ENCODE data around the gene EFHC1. TPM values are rescaled to one million over a fixed set of nuclear protein-coding genes. Genes with fewer than 3 reads are reported as not detected.

EFHC1 gene
- total and polyA plus RNA-seq, 9 donors: 12.1 to 59.5 (median 23.5) TPM

DNA sequence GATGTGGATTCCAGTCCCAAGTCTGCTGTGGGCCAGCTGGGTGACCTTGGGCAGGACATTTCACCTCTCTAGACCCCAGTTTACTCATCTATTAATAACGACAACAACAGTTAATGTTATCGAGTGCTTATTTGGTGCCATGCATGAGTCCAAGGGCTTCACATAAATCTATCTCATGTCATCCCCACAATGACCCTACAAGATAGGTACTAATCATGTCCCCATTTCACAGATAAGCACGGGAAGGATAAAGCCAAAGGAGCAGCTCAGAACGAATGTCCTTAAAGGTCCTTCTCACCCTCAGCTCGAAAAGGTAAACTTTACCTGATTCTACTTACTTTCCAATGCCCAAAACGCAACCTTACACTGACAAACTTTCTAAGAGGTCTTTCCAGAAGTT, 121.0 kb downstream of the EFHC1 start:
- no peak for DNase-seq
- no peak overlapping the region for H3K27ac ChIP-seq
- peaks cover 45% of the 10 kb centered on the region for H3K4me1 ChIP-seq (ENCODE audit: insufficient read depth)
- H3K27me3 ChIP-seq: no peaks in the 10 kb centered on the region
- H3K36me3 ChIP-seq: no peaks in the 10 kb centered on the region
- 44 to 54% (median 47%) methylated on average over 6 of the region's 6 CpGs for WGBS, 3 donors
- no peak overlapping the region for H3K4me3 ChIP-seq
- H3K9me3 ChIP-seq: no peaks in the 10 kb centered on the region
- intact Hi-C loops (cut with DNase I): no loop called here
- TF ChIP-seq EP300 (IDR thresholded peaks at IDR 0.05): no peak
- no peak for TF ChIP-seq POLR2A (IDR thresholded peaks at IDR 0.05)
- TF ChIP-seq CTCF (IDR thresholded peaks at IDR 0.05): no peak

GRCh38 chr6:52543262-52543661, 123.1 kb downstream of the EFHC1 start:
- no peak overlapping the region for H3K4me3 ChIP-seq
- peaks cover 44% of the 10 kb centered on the region for H3K4me1 ChIP-seq (ENCODE audit: insufficient read depth)
- intact Hi-C loops (cut with DNase I): no loop called here
- H3K9me3 ChIP-seq: no peaks in the 10 kb centered on the region
- WGBS, 3 donors: 3 to 11% (median 8%) methylated on average over 1 of the region's 1 CpG
- H3K27me3 ChIP-seq: no peaks in the 10 kb centered on the region
- peak overlapping the region in 1 of 2 donors; percentile 64 for H3K27ac ChIP-seq
- no peak for DNase-seq
- H3K36me3 ChIP-seq: no peaks in the 10 kb centered on the region
- no peak for TF ChIP-seq POLR2A (IDR thresholded peaks at IDR 0.05)
- no peak for TF ChIP-seq CTCF (IDR thresholded peaks at IDR 0.05)
- no peak for TF ChIP-seq EP300 (IDR thresholded peaks at IDR 0.05)

- peak overlapping the region; percentile 31 to 64 for H3K27ac ChIP-seq
- TF ChIP-seq CTCF (IDR thresholded peaks at IDR 0.05) (no peak), EP300 (IDR thresholded peaks at IDR 0.05) (no peak), POLR2A (IDR thresholded peaks at IDR 0.05) (no peak)
- no peaks in the 10 kb centered on the region for H3K36me3 ChIP-seq
- H3K4me3 ChIP-seq: no peak overlapping the region
- intact Hi-C loops (cut with DNase I): no loop called here
- H3K9me3 ChIP-seq: no peaks in the 10 kb centered on the region
- H3K27me3 ChIP-seq: no peaks in the 10 kb centered on the region
- peaks cover 42% of the 10 kb centered on the region for H3K4me1 ChIP-seq (ENCODE audit: insufficient read depth)
- peak in 2 of 5 donors; percentile 40 to 67 for DNase-seq
- WGBS, 3 donors: 24 to 42% (median 35%) methylated on average over 10 of the region's 10 CpGs
Observed at GRCh38 chr6:52543729-52544601, 123.8 kb downstream of the EFHC1 start.

DNA sequence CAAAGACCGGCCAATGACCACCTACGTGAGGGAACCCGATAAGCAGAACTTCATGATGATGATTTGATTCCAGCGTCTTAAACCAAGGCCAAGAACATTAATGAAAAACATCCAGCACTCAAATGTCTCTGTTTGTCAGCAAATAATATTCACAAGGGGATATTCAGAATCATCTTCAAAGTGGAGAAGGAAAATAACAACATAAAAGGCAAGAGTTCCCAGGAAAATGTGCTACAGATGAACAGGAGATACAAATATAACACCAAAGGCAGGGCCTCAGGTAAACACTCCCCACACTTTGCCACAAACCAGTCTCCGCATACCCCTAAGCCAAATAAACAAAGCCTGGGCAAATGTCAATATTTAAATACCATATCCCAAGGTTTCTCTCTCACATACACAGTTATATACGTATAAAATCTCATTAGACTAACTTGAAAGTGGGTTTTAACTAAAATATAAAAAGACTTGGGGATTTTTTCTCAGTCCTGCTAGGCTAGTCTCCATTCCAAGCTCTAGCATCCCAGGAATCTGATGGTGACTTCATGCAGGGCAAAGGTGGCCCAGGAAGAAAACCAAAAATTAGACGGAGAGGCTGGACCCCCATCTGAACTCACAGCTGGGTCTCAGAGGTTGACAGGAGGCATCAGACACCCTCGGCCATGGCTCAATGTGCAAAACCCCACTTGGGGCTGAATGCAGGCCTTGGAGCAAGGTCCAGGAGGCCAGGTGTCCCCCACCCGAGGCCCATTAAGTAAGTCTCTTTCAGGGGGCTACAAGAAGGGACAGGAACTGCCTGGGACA, 124.7 kb downstream of the EFHC1 start:
- H3K4me1 ChIP-seq (ENCODE audit: insufficient read depth): peaks cover 38% of the 10 kb centered on the region
- no peaks in the 10 kb centered on the region for H3K36me3 ChIP-seq
- H3K4me3 ChIP-seq: no peak overlapping the region
- no peaks in the 10 kb centered on the region for H3K9me3 ChIP-seq
- WGBS, 3 donors: 31 to 61% (median 56%) methylated on average over 9 of the region's 9 CpGs
- peak in 1 of 5 donors; percentile 42 for DNase-seq
- H3K27ac ChIP-seq: peak overlapping the region; percentile 31 to 64
- TF ChIP-seq POLR2A (IDR thresholded peaks at IDR 0.05): no peak
- no peak for TF ChIP-seq CTCF (IDR thresholded peaks at IDR 0.05)
- TF ChIP-seq EP300 (IDR thresholded peaks at IDR 0.05): no peak
- no peaks in the 10 kb centered on the region for H3K27me3 ChIP-seq
- intact Hi-C loops (cut with DNase I): no loop called here
